ENCODE measurements around the gene CDH24.

Gene CDH24

GRCh38 chr14:23090254-23090636 is 32.9 kb upstream of the CDH24 start:
- no peak for FAIRE-seq

GRCh38 chr14:23089498-23090253 is 32.4 kb upstream of the CDH24 start:
- FAIRE-seq: no peak

GRCh38 chr14:23086565-23086964 is 29.2 kb upstream of the CDH24 start:
- FAIRE-seq: no peak

GRCh38 chr14:23085458-23085857 is 28.1 kb upstream of the CDH24 start:
- no peak for FAIRE-seq

- FAIRE-seq: no peak
Measured at GRCh38 chr14:23080474-23080873, 23.2 kb upstream of the CDH24 start.

- no peak for FAIRE-seq
Measured at GRCh38 chr14:23079716-23080115, 22.4 kb upstream of the CDH24 start.

GRCh38 chr14:23078692-23079116 is 21.4 kb upstream of the CDH24 start:
- FAIRE-seq: no peak

GRCh38 chr14:23077962-23078361 is 20.6 kb upstream of the CDH24 start:
- no peak for FAIRE-seq

- FAIRE-seq: peak; percentile 40
Measured at GRCh38 chr14:23076785-23077408, 19.6 kb upstream of the CDH24 start.

- FAIRE-seq: no peak
Measured at GRCh38 chr14:23074906-23075305, 17.6 kb upstream of the CDH24 start.

GRCh38 chr14:23071921-23072539 is 14.7 kb upstream of the CDH24 start:
- FAIRE-seq: no peak

- FAIRE-seq: no peak
Measured at GRCh38 chr14:23071244-23071920, 14.1 kb upstream of the CDH24 start.

- no peak for FAIRE-seq
Measured at GRCh38 chr14:23070262-23071129, 13.2 kb upstream of the CDH24 start.

- no peak for FAIRE-seq
Measured at GRCh38 chr14:23069413-23069806, 12.1 kb upstream of the CDH24 start.

- FAIRE-seq: peak; percentile 92
Measured at GRCh38 chr14:23068789-23069412, 11.6 kb upstream of the CDH24 start.

- FAIRE-seq: no peak
Measured at GRCh38 chr14:23067847-23068788, 10.8 kb upstream of the CDH24 start.

- FAIRE-seq: no peak
Measured at GRCh38 chr14:23066855-23067744, 9.8 kb upstream of the CDH24 start.

- FAIRE-seq: no peak
Measured at GRCh38 chr14:23066368-23066767, 9.0 kb upstream of the CDH24 start.

- no peak for FAIRE-seq
Measured at GRCh38 chr14:23063601-23064000, 6.3 kb upstream of the CDH24 start.

GRCh38 chr14:23062002-23062401 is 4.7 kb upstream of the CDH24 start:
- no peak for FAIRE-seq
